Measurements from ENCODE around the gene MAP3K9. TPM values are rescaled to one million over a fixed set of nuclear protein-coding genes. Genes with fewer than 3 reads are reported as not detected.
"Not testable (repeated sequence)": the region's sequence is repeated elsewhere in the genome, so short reads cannot be mapped to it uniquely, and the experiment has no call there.

Gene MAP3K9
- total RNA-seq, 1 experiment from 2014 or later: 21.4 TPM

GRCh38 chr14:70856851-70857495 lies 47.7 kb upstream of the MAP3K9 start:
- no peaks in the 10 kb centered on the region for H3F3A ChIP-seq (ENCODE audit: insufficient read depth, low read depth)
- H3K27ac ChIP-seq: no peak overlapping the region
- H3K36me3 ChIP-seq (ENCODE audit: low read depth): no peaks in the 10 kb centered on the region
- no peak overlapping the region for H3K4me2 ChIP-seq
- H3K9me3 ChIP-seq (ENCODE audit: insufficient read depth, low read depth): no peaks in the 10 kb centered on the region
- H3K4me1 ChIP-seq (replicated peaks; ENCODE audit: insufficient read depth): no peaks in the 10 kb centered on the region
- intact Hi-C loops (cut with micrococcal nuclease; ENCODE audit: unreplicated experiment): no loop called here
- no peak overlapping the region for H2AFZ ChIP-seq
- no TSS peak for BruUV-seq (replicated peaks)
- ChIA-PET POLR2A (ENCODE audit: unreplicated experiment) (no interaction called here), CTCF (no interaction called here)
- no peaks in the 10 kb centered on the region for H4K20me1 ChIP-seq (ENCODE audit: insufficient read depth)
- H3K9me2 ChIP-seq (ENCODE audit: insufficient read depth): no peaks in the 10 kb centered on the region
- no peak overlapping the region for H3K4me3 ChIP-seq
- no peaks in the 10 kb centered on the region for H3K79me2 ChIP-seq (ENCODE audit: low read depth)
- no peak for DNase-seq
- TF ChIP-seq CTCF (conservative IDR thresholded peaks at IDR 0.05): no peak
- no peak for TF ChIP-seq EZH2 (IDR thresholded peaks at IDR 0.05; ENCODE audit: low read depth)
- H3K27me3 ChIP-seq (ENCODE audit: insufficient read depth, low read depth): 0 out of 2 replicates have a peak, but pooled peaks cover 6% of the 10 kb centered on the region

- no peak for DNase-seq
- Histone ChIP-seq H3F3A (ENCODE audit: insufficient read depth, low read depth) (no peaks in the 10 kb centered on the region), H3K79me2 (ENCODE audit: low read depth) (no peaks in the 10 kb centered on the region), H3K4me3 (no peak overlapping the region), H3K4me2 (no peak overlapping the region), H3K36me3 (ENCODE audit: low read depth) (no peaks in the 10 kb centered on the region), H3K4me1 (replicated peaks; ENCODE audit: insufficient read depth) (no peaks in the 10 kb centered on the region), H3K27ac (no peak overlapping the region), H3K27me3 (ENCODE audit: insufficient read depth, low read depth) (no peaks in the 10 kb centered on the region), H4K20me1 (ENCODE audit: insufficient read depth) (no peaks in the 10 kb centered on the region), H2AFZ (no peak overlapping the region), H3K9me3 (ENCODE audit: insufficient read depth, low read depth) (no peaks in the 10 kb centered on the region), H3K9me2 (ENCODE audit: insufficient read depth) (no peaks in the 10 kb centered on the region)
- BruUV-seq (replicated peaks): no TSS peak
- intact Hi-C loops (cut with micrococcal nuclease; ENCODE audit: unreplicated experiment): no loop called here
- ChIA-PET CTCF (no interaction called here), POLR2A (ENCODE audit: unreplicated experiment) (no interaction called here)
- no peak for TF ChIP-seq EZH2 (IDR thresholded peaks at IDR 0.05; ENCODE audit: low read depth)
- TF ChIP-seq CTCF (conservative IDR thresholded peaks at IDR 0.05): no peak
These were observed 46.2 kb upstream of the MAP3K9 start for GRCh38 chr14:70855486-70855885.

GRCh38 chr14:70853658-70854057 lies 44.3 kb upstream of the MAP3K9 start:
- DNase-seq; CTCF ChIA-PET; H3K4me3 ChIP-seq; H4K20me1 ChIP-seq (ENCODE audit: insufficient read depth); H3K79me2 ChIP-seq (ENCODE audit: low read depth); H2AFZ ChIP-seq; H3K9me3 ChIP-seq (ENCODE audit: insufficient read depth, low read depth); POLR2A ChIA-PET (ENCODE audit: unreplicated experiment); H3K9me2 ChIP-seq (ENCODE audit: insufficient read depth); intact Hi-C loops (cut with micrococcal nuclease; ENCODE audit: unreplicated experiment); H3K4me2 ChIP-seq; H3K27me3 ChIP-seq (ENCODE audit: insufficient read depth, low read depth); H3F3A ChIP-seq (ENCODE audit: insufficient read depth, low read depth); H3K27ac ChIP-seq; H3K4me1 ChIP-seq (replicated peaks; ENCODE audit: insufficient read depth); BruUV-seq (replicated peaks); H3K36me3 ChIP-seq (ENCODE audit: low read depth): not testable (repeated sequence)

Data from PC-9 (cell line).